GM19463 (cell line): ENCODE measurements around the gene TVP23B.
"Not testable (repeated sequence)": the region's sequence is repeated elsewhere in the genome, so short reads cannot be mapped to it uniquely, and the experiment has no call there.

Experiments
- ATAC-seq: cut with Tn5 transposase; IDR thresholded peaks from one replicate; pipeline ENCODE4 v1.9.1; 2021; ENCODE audit warnings: mild to moderate bottlenecking, moderate library complexity; ENCODE audit not compliant: unreplicated experiment

TVP23B gene

DNA sequence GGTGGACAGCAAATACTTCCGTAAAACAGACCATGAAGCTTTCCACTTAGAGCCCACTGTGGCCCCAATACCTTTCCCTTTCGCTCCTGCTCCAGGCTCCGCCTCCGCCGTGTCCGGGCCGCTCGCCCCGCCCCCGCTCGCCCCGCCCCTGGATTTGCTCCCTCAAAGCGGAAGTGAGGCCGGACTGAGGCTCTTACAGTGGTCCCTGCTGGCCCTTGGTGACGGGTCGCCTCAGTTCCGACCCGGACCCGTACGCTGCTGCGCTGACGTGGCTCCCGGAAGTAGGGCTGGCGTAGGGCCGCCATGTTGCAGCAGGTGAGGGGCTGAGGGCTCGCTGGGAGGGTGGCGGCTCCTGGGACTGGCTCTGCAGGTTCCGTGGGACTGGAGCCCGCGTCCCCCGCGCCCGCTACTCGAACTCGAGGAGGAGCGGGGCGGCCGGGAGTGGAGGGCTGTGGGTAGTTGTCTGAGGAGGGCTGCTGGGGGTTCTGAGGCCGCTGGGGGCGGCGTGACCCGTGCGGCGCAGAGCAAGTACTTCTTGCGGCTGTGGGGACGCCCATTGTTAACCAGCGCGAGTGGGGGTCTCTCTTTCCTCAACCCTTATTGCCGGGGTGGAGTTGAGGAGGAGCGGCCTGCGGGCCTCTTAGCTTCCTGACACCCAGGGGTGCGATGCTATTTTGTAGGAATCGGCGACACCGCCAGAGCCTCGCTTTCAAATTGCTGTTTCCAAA, at the start of gene TVP23B:
Gene TVP23B, plus strand, starts transcription at position 193 of the 728 bp plus-strand sequence. Its CDS starts 111 bp downstream, at position 304.
- ATAC-seq, result peak; percentile 99

DNA sequence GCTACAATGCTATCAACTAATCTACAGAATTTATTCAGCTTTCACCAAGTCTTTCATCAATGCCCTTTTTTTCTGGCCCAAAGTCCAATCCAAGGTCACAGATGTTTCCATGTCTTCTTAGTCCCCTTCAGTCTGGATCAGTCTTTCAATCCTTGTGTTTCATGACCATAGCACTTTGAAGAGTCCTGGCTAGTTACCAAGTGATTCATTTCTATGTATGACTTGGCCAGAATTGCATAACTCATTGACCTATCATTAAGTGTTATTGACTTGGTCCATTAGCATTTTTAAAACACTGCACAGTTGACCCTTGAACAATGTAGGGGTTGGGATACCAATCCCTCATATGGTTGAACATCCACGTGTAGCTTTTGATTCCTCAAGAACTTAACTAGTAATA, 48.5 kb upstream of the TVP23B start:
- ATAC-seq, result not testable (repeated sequence)

DNA sequence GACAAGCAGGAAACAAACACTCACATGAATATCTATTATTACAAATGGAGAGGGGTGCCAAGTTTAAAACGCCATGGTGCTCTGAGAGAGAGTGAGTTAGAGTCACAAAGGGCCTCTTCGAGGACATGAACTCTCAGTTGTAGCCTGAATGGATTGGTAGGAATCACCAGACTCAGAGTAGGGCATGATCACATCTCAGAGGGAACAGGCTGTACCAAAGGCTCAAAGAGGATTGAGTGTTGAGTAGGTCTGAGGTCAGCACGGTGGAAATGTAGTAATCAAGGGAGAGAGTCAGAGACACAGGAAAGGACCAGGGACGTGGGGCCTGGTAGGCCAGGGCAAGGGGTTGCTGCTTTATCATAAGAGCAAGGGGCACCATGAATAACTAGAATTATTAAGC, 47.6 kb upstream of the TVP23B start:
- ATAC-seq, result not testable (repeated sequence)

DNA sequence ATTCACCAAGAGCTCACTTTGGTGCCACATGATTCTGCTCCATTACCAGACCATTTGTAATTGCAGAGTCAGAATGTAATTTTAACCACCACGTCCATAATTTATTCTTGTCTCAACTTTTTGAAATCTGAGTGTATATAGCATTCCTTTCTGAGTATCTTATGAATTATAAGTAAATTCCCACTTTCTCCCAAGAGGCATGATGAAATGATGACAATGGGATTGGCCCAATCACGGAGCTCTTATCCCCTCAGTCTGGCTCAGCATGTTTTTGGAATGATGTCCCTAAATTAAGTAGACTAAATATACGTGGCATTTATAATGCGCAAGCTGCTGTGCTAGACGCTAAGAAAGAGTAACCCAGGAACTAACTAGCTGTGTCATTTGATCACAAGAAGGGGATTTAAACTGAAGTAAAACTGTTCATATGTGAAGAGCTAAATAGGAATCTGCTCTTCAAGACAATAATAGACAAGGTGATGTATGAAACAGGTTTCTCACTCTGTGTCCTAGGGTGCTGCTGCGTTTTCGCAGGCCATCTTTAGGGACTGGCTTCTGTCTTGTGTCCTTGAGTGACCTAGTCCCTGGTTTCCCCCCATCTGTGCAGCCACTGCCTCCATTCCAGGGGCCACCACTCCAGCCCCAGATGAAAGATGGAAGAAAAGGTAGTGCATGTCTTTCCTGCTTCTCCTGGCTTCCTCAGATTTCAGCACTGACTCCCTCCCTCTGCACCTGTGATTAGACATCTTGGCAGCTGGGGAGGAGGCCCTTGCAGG, 41.2 kb upstream of the TVP23B start:
- not testable (repeated sequence) for ATAC-seq

DNA sequence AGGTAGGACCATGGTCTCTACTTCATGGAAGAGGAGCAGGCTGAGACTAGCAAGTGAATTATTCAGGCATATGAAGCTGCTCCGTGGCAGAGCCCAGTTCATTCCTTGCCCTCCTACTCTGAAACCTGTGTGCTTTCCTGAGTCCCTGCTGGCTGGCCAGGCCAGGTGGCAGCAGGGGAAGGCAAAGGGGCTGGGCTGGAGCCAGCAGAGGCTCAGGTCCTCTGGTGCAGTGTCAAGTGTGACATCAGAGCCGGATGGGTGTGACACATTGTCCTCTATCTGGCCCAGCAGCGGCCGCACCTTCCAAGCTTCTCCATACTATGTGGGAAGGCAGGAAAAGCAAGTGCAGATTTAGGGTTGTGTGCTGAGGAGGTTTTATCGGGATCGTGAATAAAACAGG, 39.8 kb upstream of the TVP23B start:
- not testable (repeated sequence) for ATAC-seq

DNA sequence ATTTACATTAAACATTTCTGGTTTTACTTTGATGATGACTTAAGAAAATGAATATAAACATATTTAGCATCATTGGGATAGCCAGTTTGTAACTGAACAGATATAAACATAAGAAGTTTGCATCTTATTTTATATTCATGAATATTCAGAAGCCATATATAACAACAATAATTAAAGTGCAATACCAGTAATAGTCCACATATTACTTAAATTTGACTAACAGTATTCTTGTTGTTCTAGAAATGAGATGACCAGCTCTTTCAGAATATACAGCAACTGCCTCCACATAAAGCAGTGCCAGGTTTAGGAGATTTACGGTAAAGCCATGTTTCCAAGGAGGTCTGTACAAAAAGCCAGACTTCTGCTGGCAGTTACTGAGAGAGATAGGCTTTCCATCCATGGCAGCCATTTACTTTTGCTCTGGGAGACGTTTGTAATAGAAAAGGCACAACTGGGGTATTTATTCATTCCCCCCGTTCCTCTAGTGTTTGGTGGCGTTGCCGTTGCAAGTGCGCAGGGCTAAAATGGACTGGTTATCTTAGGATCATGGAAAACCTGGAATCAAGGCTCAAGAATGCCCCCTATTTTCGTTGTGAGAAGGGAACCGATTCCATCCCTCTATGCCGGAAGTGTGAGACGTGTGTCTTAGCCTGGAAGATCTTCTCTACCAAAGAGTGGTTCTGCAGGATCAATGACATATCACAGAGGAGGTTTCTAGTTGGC, 37.1 kb upstream of the TVP23B start, which contains the start of gene FBXW10:
Gene FBXW10, plus strand, starts transcription at position 356 of the 723 bp plus-strand sequence. Its CDS starts 191 bp downstream, at position 547.
- ATAC-seq, result not testable (repeated sequence)

DNA sequence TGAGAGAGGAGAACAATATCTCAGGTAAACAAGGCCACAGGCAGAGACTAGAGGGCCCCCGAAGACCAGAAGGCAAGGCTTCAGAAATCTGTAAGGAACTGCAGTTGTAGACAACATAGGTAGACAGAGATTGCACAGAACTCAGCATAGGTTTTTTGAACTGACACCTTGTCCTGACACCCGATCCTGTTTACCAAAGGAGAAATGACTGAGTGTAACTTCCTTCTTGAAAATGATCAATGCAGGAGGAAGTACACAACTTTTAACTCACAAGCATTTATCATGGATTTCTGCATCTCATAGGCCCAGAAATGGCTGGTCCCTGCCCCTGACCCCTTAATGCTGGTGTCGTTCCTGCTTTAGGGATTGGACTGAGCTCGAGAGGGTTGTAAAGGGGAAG, 36.3 kb upstream of the TVP23B start:
- not testable (repeated sequence) for ATAC-seq

DNA sequence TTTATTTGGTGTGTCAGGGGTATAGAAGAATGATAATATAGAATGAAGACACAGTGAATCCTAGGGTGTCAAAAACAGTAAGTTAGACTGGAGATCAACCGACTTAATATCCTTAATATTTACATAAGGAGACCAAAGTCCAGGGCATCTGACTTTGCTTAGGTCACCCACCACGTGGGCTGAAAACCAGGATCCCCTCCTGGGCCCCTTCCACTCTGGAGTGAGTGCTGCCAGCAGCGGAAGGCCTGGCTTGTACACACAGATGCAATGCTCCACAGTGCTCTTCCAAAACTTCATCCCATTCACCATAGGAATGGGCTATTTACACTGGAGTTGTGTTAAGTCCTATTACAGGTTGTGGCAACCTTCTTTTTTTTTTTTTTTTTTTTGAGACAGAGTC, 34.4 kb upstream of the TVP23B start:
- not testable (repeated sequence) for ATAC-seq

DNA sequence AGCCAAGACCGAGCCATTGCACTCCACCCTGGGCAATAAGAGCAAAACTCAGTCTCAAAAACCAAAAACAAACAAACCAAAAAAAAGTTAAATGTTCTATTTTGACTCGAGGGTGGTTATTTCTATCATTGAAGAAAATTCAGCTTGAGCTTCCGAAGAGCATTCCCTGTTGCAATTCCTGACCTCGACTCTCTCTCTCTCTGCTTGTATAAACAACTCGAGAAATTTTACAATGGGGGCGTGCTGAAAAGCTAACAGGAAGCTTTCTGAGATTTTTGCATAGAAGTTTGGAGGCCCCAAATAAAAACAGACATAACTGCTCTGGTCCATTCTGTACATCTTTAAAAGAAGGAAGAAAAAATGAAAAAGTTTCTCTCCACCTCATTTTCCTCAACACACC, 33.5 kb upstream of the TVP23B start:
- not testable (repeated sequence) for ATAC-seq

DNA sequence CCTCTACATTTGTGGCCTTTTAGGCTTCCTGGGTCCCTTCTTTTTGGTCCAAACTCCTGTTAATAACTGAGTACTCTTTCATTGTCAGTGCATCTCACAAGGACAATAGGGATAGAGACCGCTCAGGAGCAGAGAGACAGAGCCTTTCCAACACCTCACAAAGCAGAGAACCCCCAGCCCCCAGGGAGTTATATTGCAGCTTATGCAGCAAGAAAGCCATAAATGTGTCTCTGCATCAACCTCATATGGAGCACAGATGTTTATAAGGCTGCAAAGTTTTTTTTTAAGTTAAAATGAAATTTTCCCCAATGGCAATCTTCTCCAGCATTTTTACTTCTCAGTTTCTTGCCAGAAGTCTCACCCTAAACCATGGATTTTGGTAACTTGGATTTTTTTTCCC, 30.7 kb upstream of the TVP23B start:
- not testable (repeated sequence) for ATAC-seq

DNA sequence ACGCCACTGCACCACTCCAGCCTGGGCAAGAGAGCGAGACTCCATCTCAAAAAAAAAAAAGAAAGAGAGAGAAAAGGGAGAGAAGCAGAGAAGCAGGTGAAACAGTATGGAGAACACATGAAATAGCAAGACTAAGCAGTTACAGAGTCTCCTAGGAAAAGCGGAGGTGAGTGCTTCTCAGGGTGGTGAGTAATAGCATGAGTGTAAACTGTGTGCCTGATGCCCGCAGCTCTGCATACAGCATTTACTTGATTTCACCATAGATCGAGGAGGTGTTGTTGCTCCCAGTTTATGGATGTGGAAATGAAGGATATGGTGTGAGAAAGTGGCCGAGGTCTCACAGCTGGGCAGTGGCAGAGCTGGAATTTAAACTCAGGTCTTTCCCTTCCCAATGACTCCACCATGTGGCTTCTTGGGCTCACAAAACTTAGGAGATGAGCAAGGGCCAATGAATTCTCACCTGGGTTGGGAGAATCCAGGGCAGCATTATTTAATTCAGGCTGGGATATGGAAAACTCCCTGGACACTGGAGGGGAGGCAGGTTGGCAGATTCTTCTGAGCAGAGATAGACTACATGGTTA, 27.1 kb upstream of the TVP23B start:
- not testable (repeated sequence) for ATAC-seq

DNA sequence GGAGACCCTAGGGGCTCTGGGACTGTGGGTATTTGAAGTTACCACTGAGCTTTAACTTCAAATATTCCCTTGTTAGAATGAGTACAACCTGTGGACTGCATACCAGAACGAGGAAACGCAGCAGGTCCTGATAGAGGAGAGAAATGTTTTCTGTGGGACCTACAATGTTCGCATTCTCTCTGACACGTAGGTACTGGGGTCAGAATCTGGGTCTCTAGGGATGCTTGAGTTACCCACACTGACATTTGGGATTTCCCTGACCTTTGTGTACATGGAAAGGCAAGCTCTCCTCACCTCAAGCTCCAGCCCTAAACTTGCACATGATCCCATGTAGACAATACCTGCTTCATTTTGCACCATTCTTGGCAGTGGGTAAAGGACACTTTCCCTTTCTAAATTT, 25.0 kb upstream of the TVP23B start:
- not testable (repeated sequence) for ATAC-seq

DNA sequence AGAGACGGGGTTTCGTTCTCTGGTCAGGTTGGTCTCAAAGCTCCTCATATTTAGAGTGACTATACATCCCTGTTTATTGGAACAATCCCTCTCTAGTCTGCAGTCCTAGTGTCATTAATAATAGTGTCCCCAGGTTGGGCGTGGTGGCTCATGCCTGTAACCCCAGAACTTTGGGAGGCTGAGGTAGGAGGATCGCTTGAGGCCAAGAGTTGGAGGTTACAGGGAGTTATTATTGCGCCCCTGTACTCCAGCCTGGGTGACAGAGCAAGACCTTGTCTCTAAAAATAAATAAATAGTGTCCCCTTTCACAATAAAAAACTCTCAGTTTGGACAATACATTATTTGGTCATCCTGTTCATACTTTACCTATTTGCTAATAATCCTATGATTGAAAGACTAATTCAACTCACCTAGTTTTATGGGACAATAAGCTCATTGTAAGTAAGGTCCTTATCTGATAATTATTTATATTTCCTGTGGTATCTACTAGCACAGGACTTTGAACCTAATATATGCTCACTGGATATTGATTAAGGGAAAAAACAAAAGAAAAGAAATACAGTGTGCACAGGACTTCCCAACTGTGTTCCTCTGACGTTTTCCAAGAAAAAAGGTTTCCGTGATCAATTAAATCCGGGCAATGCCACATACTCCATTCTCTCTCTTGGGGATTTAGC, 23.5 kb upstream of the TVP23B start:
- not testable (repeated sequence) for ATAC-seq

DNA sequence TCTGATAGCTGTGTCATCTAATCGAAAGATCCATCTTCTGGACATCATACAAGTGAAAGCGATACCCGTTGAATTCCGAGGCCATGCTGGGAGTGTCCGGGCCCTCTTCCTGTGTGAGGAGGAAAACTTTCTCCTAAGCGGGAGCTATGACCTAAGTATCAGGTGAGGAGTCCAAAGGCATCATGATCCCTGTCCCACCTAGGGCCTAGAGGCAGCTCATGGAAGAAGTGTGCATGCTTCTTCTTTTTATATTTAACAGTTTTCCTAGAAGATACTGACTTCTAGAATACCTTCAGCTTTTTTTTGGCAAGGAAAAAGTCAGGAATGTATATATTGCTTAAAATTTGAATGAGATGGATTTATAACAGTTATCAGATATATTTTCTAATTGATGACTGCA, 22.6 kb upstream of the TVP23B start:
- not testable (repeated sequence) for ATAC-seq

DNA sequence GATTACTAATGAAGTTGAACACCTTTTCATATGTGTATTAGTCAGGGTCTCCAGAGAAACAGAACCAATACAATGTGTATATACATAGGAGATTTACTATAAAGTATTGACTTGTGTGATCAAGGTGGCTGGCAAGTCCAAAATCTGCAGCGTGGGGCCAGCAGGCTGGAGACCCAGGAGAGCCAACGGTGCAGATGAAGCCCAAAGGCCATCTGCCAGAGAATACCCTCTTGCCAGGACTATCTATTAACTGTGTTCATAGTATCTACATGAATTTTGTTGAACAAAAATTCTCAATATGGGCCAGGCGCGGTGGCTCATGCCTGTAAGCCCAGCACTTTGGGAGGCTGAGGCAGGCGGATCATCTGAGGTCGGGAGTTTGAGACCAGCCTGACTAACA, 20.8 kb upstream of the TVP23B start:
- not testable (repeated sequence) for ATAC-seq

DNA sequence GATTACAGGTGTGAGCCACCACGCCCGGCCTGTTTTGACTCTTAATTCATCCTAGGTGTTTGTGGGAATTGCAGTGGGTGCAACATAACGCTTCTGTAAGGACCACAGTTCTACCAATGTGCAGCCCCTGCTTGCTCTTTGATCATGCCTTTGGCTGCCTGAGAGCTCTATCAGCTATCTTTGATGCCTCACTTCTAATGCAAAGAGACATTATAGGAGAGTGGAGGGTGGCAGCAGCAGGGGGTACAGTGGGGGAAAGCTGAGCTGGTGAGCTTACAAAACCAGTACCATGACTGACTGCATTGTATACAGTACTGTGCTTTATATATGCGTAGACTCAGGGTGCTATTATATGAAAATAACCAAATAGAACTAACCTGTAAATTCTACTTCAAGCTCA, 10.4 kb upstream of the TVP23B start:
- not testable (repeated sequence) for ATAC-seq

DNA sequence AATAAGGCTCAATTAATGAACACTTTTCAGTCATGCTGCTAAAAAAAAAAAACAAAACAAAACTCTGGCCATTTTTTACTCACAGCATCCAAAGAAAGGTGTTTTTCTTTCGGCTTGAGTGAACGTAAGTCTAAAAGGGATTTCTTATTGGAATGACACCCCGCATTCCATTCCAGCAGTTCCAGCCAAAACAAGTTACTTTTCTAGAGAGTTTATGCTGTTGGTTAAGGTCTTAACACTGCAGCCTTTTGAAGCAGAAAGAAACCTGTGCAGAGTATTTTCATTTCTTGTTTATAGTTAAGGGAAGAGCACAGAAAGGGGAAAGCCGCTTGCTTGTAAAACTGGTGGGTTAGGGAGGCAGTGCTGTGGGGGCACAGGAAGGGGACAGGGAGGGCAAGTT, 9.9 kb upstream of the TVP23B start:
- ATAC-seq, result not testable (repeated sequence)

DNA sequence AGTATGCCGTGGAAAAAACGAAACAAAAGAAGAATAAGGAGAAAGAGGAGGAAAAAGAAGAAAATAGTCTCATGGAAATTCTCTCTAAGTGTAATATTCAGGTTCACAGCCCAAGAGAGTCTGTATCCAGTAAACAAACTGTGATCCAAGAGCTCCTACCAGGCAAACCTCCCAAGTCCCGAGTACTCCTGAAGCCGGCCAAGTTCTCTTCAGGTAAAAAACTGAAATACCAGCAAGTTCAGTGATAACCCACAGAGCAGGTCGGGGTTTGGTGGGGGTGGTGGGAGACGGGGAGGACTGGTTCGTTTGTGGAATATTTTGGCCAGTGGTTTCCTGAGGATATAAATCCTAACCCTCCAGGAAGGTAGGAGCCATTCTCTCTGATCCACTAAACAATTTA, 8.5 kb upstream of the TVP23B start:
- ATAC-seq, result no peak

DNA sequence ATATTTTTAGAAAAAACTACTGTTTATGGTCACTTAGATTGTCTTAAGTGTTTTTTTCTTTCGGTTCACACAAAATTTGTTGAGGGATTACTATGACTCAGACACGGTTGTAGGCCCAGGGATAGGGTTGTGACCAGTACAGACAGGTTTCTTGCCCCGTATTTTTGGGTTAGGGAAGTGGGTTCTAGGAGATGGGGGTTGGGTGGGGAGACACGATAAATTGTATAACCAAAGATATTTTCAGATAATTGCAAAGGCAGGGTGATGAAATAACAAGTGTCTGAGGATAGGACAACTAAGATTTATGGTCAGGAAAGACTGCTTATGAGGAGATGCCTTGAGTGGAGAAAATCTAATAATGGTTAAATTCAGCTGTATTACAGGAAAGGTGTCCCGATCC, 822 bp downstream of the TVP23B start:
- ATAC-seq, result not testable (repeated sequence)

DNA sequence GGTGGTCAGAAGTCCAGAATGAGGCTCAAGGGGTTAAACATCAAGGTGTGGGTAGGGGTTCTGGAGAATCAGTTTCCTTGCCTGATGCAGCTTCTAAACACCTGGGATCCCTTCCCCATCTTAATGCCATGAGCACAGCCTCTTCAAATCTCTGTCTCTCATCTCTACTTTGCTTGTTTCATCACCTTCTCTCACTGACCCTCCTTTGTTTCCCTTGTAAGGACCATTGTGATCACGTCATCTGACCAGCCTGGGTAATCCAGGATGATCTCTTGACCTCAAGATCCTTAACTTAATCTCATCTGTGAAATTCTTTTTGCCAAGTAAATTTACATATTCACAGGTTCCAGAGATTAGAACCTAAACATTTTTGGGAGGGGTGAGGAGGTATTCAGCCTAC, 5.0 kb downstream of the TVP23B start:
- not testable (repeated sequence) for ATAC-seq
